ENCODE measurements around the gene EPB42.
"Not testable (repeated sequence)": the region's sequence is repeated elsewhere in the genome, so short reads cannot be mapped to it uniquely, and the experiment has no call there.

GRCh38 chr15:43177147-43177546, 43.7 kb downstream of the EPB42 start:
- not testable (repeated sequence) for TF ChIP-seq FOXJ3 (CRISPR knock-in tag; IDR thresholded peaks at IDR 0.05; ENCODE audit: borderline replicate concordance); E2F5 (CRISPR knock-in tag; IDR thresholded peaks at IDR 0.05); MAX (CRISPR knock-in tag; IDR thresholded peaks at IDR 0.05); CTCF (IDR thresholded peaks at IDR 0.05)
